GM12873 (cell line): ENCODE results near the gene LCP1.

Source experiments
- CTCF ChIP-seq: IDR thresholded peaks from 2 replicates; pipeline ENCODE4 v1.5.1; 2012; ENCODE audit warnings: low read depth, mild to moderate bottlenecking, moderate library complexity, low read length, control low read depth; ENCODE audit not compliant: insufficient read depth; ENCODE audit errors: missing control alignments

LCP1 gene

GRCh38 chr13:46179491-46179908 is 2.5 kb downstream of the LCP1 start:
- no peak for TF ChIP-seq CTCF

- TF ChIP-seq CTCF = no peak
Measured at GRCh38 chr13:46178821-46179220, 3.2 kb downstream of the LCP1 start.

- no peak for TF ChIP-seq CTCF
Measured at GRCh38 chr13:46178143-46178542, 3.8 kb downstream of the LCP1 start.

GRCh38 chr13:46176756-46177155 is 5.2 kb downstream of the LCP1 start:
- TF ChIP-seq CTCF = no peak

- no peak for TF ChIP-seq CTCF
Measured at GRCh38 chr13:46173656-46174055, 8.3 kb downstream of the LCP1 start.

- TF ChIP-seq CTCF = no peak
Measured at GRCh38 chr13:46172531-46172991, 9.4 kb downstream of the LCP1 start.

- no peak for TF ChIP-seq CTCF
Measured at GRCh38 chr13:46171739-46172138, 10.2 kb downstream of the LCP1 start.
